ENCODE measurements around the gene EGFR.

Gene EGFR

GRCh38 chr7:55145606-55146005 is 126.8 kb downstream of the EGFR start:
- Histone ChIP-seq H3F3A (ENCODE audit: control insufficient read depth, insufficient read depth) (no peaks in the 10 kb centered on the region), H3K4me1 (ENCODE audit: control insufficient read depth, low read length) (0 out of 2 replicates have a peak, but pooled peaks cover 6% of the 10 kb centered on the region), H3K27me3 (ENCODE audit: control insufficient read depth, low read length) (no peaks in the 10 kb centered on the region), H3K9me2 (replicated peaks; ENCODE audit: control insufficient read depth, low read length) (no peaks in the 10 kb centered on the region), H3K36me3 (ENCODE audit: control insufficient read depth, low read length) (no peaks in the 10 kb centered on the region), H4K20me1 (ENCODE audit: control insufficient read depth, insufficient read depth, low read depth, low read length) (no peaks in the 10 kb centered on the region), H3K9me3 (ENCODE audit: control insufficient read depth, insufficient read depth, low read length) (no peaks in the 10 kb centered on the region), H3K79me2 (ENCODE audit: control insufficient read depth, low read length) (no peaks in the 10 kb centered on the region), H3K4me3 (ENCODE audit: low read length) (no peak overlapping the region), H3K4me2 (ENCODE audit: low read length) (no peak overlapping the region), H3K27ac (ENCODE audit: low read depth, low read length) (no peak overlapping the region)
- TF ChIP-seq EZH2phosphoT487 (IDR thresholded peaks at IDR 0.05; ENCODE audit: borderline replicate concordance, low read length) (no peak), CTCF (IDR thresholded peaks at IDR 0.05; ENCODE audit: low read depth, low read length, poor library complexity, severe bottlenecking) (no peak)

GRCh38 chr7:55147101-55147500 is 128.3 kb downstream of the EGFR start:
- Histone ChIP-seq H3K9me3 (ENCODE audit: control insufficient read depth, insufficient read depth, low read length) (no peaks in the 10 kb centered on the region), H3K27me3 (ENCODE audit: control insufficient read depth, low read length) (no peaks in the 10 kb centered on the region), H3F3A (ENCODE audit: control insufficient read depth, insufficient read depth) (no peaks in the 10 kb centered on the region), H3K4me3 (ENCODE audit: low read length) (no peak overlapping the region), H3K9me2 (replicated peaks; ENCODE audit: control insufficient read depth, low read length) (no peaks in the 10 kb centered on the region), H3K36me3 (ENCODE audit: control insufficient read depth, low read length) (no peaks in the 10 kb centered on the region), H3K4me2 (ENCODE audit: low read length) (no peak overlapping the region), H3K79me2 (ENCODE audit: control insufficient read depth, low read length) (no peaks in the 10 kb centered on the region), H3K4me1 (ENCODE audit: control insufficient read depth, low read length) (peaks cover 3% of the 10 kb centered on the region), H4K20me1 (ENCODE audit: control insufficient read depth, insufficient read depth, low read depth, low read length) (no peaks in the 10 kb centered on the region), H3K27ac (ENCODE audit: low read depth, low read length) (no peak overlapping the region)
- TF ChIP-seq CTCF (IDR thresholded peaks at IDR 0.05; ENCODE audit: low read depth, low read length, poor library complexity, severe bottlenecking) (no peak), EZH2phosphoT487 (IDR thresholded peaks at IDR 0.05; ENCODE audit: borderline replicate concordance, low read length) (no peak)

GRCh38 chr7:55147736-55148135 is 128.9 kb downstream of the EGFR start:
- H3K4me2 ChIP-seq (ENCODE audit: low read length), result no peak overlapping the region

More at GRCh38 chr7:55147736-55148135, 128.9 kb downstream of the EGFR start:
- Histone ChIP-seq H3F3A (ENCODE audit: control insufficient read depth, insufficient read depth) (no peaks in the 10 kb centered on the region), H3K36me3 (ENCODE audit: control insufficient read depth, low read length) (no peaks in the 10 kb centered on the region), H3K4me1 (ENCODE audit: control insufficient read depth, low read length) (peaks cover 9% of the 10 kb centered on the region), H3K9me2 (replicated peaks; ENCODE audit: control insufficient read depth, low read length) (no peaks in the 10 kb centered on the region), H3K79me2 (ENCODE audit: control insufficient read depth, low read length) (no peaks in the 10 kb centered on the region), H3K9me3 (ENCODE audit: control insufficient read depth, insufficient read depth, low read length) (no peaks in the 10 kb centered on the region), H4K20me1 (ENCODE audit: control insufficient read depth, insufficient read depth, low read depth, low read length) (no peaks in the 10 kb centered on the region), H3K27me3 (ENCODE audit: control insufficient read depth, low read length) (no peaks in the 10 kb centered on the region), H3K27ac (ENCODE audit: low read depth, low read length) (no peak overlapping the region), H3K4me3 (ENCODE audit: low read length) (no peak overlapping the region)
- TF ChIP-seq CTCF (IDR thresholded peaks at IDR 0.05; ENCODE audit: low read depth, low read length, poor library complexity, severe bottlenecking) (no peak), EZH2phosphoT487 (IDR thresholded peaks at IDR 0.05; ENCODE audit: borderline replicate concordance, low read length) (no peak)
